ENCODE data around the gene SLC34A3. TPM values are rescaled to one million over a fixed set of nuclear protein-coding genes. Genes with fewer than 3 reads are reported as not detected.
A peak's percentile ranks its signal among the peaks of the same experiment; 100 is the strongest.
"Not testable (repeated sequence)": the region's sequence is repeated elsewhere in the genome, so short reads cannot be mapped to it uniquely, and the experiment has no call there.

Gene SLC34A3
- total RNA-seq, 2 donors from 2014 or later: not detected

DNA sequence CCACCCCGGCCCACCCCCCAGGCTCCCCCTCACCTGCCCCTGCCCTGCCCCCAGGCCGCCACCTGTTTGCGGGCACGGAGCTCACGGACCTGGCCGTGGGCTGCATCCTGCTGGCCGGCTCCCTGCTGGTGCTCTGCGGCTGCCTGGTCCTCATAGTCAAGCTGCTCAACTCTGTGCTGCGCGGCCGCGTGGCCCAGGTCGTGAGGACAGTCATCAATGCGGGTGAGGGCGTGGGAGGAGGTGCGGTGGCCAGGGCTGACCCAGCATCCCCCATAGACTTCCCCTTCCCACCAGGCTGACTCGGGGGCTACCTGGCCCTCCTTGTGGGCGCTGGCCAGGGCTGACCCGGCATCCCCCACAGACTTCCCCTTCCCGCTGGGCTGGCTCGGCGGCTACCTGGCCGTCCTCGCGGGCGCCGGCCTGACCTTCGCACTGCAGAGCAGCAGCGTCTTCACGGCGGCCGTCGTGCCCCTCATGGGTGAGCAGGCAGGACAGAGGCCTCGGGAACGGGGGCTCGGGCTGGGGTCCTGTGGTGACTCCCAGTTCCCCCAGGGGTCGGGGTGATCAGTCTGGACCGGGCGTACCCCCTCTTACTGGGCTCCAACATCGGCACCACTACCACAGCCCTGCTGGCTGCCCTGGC lies 3.5 kb downstream of the SLC34A3 start:
- Mint-ChIP-seq H3K9me3 (no peaks in the 10 kb centered on the region), H3K27me3 (peaks cover 0 to 6% of the 10 kb centered on the region in 2 donors), H3K4me1 (ENCODE audit: low read depth in 2 of 2) (peaks cover 5 to 6% of the 10 kb centered on the region in 2 donors), H3K27ac (no peak overlapping the region), H3K36me3 (no peaks in the 10 kb centered on the region), H3K4me3 (no peak overlapping the region)
- DNase-seq (ENCODE audit: low spot score) (no peak), ATAC-seq (no peak)

DNA sequence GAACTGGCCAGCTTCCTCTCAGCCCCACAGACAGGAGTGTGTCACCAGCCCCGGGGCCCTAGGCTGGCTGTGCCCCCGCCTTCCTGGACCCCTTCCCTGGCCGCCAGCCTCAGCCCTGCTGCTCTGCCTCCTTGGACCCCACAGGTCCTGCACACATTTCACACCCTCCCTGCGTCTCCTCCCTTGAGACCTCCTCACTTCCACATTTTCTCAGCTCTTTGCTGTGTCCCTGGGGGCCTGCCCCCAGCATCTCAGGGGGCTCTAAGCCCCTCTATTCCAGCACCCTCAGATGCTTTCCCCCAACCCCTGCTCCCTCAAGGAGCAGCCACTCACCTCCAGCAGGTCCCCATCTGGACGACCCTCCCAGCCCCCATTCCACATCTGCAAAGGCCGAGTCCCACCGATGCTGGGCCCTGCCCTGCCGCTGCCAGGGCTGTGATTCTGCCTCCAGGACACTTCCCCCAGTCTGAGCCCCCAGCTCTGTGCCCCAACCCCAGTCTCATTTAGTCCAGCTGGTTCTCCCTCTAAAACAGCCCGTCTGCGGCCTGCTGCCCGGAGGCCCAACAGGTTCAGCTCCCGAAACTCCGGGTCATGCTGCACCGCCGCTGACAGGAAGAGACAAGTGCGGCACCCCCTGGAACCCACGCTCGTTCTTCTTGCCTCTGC lies 4.2 kb downstream of the SLC34A3 start:
- H3K4me1 Mint-ChIP-seq (ENCODE audit: low read depth in 2 of 2): peaks cover 5 to 6% of the 10 kb centered on the region in 2 donors
- no peaks in the 10 kb centered on the region for H3K9me3 Mint-ChIP-seq
- no peak overlapping the region for H3K4me3 Mint-ChIP-seq
- DNase-seq (ENCODE audit: low spot score) (no peak), ATAC-seq (no peak)
- H3K27me3 Mint-ChIP-seq: peaks cover 0 to 6% of the 10 kb centered on the region in 2 donors
- H3K36me3 Mint-ChIP-seq: no peaks in the 10 kb centered on the region
- no peak overlapping the region for H3K27ac Mint-ChIP-seq

DNA sequence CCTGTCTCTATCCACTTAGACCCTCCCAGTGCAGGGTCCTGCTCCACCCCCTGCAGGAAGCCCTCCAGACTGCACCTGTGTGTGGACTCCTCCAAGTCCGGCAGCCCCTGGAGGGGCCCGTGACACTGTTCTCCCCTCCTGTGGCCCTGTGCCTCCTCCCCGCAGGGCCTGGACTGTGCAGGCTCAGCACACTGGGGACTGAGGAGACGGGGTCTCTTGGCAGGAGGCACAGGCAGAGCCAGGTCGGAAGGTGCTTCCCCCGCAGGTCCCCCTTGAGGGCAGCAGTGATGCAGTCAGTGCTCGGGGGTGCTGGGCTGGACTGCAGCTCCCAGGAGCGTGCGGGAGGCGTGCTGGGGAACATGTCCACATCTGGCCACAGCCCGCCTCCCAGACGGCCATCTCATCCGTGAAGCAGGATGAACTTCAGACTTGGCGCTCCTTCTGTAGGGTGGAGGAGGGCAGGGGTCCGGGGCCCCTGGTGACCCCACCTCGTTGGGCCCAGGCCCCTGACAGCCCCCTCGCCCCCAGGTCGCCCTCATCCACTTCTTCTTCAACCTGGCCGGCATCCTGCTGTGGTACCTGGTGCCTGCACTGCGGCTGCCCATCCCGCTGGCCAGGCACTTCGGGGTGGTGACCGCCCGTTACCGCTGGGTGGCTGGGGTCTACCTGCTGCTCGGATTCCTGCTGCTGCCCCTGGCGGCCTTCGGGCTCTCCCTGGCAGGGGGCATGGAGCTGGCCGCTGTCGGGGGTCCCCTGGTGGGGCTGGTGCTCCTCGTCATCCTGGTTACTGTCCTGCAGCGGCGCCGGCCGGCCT lies 4.9 kb downstream of the SLC34A3 start:
- Mint-ChIP-seq H3K4me3 (no peak overlapping the region), H3K9me3 (no peaks in the 10 kb centered on the region), H3K27me3 (peaks cover 0 to 6% of the 10 kb centered on the region in 2 donors), H3K27ac (no peak overlapping the region), H3K36me3 (no peaks in the 10 kb centered on the region), H3K4me1 (ENCODE audit: low read depth in 2 of 2) (peaks cover 5 to 6% of the 10 kb centered on the region in 2 donors)
- ATAC-seq (no peak), DNase-seq (ENCODE audit: low spot score) (no peak)

DNA sequence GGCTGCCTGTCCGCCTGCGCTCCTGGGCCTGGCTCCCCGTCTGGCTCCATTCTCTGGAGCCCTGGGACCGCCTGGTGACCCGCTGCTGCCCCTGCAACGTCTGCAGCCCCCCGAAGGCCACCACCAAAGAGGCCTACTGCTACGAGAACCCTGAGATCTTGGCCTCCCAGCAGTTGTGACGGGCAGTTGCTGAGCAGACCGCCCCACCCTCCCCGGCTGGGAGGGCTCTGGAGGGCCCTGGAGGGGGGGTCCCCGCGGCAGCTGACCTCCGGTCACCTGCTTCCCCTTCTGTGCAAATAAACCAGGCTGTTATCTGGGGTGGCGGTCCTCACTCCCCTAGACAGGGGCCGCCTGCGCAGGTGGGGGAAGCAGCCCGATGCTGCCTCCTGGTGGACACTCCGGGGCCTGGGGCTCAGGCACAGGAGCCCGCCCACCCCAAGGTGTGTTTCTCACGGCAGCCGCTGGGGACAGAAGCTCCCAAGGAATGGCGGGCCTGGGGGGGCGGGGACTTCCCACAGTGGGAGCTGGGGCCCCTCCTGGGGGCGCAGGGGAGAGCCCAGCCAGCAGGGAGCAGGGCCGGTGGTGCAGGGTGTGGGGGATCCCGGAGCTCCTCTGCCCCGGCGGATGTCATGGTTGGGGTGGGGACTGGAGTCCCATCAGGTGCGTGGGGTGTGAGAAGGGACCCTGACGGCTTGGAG lies 5.7 kb downstream of the SLC34A3 start:
- peak; percentile 87 for DNase-seq (ENCODE audit: low spot score)
- no peak overlapping the region for H3K27ac Mint-ChIP-seq

DNA sequence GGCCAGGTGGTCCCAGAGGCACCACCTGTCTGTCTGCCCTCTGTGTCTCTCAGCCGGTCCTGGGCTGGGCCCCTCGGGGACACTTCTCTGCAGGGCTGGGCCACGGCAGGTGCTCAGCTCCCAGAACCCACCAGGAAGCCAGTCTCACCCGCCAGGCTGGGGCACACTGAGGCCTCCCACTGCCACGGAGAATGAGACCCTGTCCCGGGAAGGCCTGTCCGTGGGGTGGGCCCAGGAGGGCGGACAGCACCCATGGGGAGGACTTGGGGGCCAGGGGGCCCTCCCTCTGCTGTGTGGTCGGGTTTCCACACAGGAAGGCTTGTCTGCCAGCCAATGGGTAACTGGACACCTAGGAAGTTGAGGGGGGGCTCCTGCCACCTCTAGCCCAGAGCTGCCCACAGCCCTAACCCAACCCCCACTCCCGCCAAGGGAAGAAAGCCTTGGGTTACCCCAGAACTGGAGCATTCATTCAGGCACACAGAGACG lies 6.3 kb downstream of the SLC34A3 start:
- peaks cover 5 to 9% of the 10 kb centered on the region in 2 donors for H3K4me1 Mint-ChIP-seq (ENCODE audit: low read depth in 2 of 2)
- H3K9me3 Mint-ChIP-seq: no peaks in the 10 kb centered on the region
- no peak for DNase-seq (ENCODE audit: low spot score)
- H3K4me3 Mint-ChIP-seq: no peak overlapping the region
- H3K27me3 Mint-ChIP-seq: peaks cover 0 to 6% of the 10 kb centered on the region in 2 donors
- H3K27ac Mint-ChIP-seq: no peak overlapping the region
- H3K36me3 Mint-ChIP-seq: no peaks in the 10 kb centered on the region
- ATAC-seq: no peak

More for the DNA sequence above, 5.7 kb downstream of the SLC34A3 start:
- ATAC-seq: peak; percentile 20 to 21
- no peaks in the 10 kb centered on the region for H3K36me3 Mint-ChIP-seq
- H3K27me3 Mint-ChIP-seq: peaks cover 0 to 6% of the 10 kb centered on the region in 2 donors
- H3K9me3 Mint-ChIP-seq: no peaks in the 10 kb centered on the region
- no peak overlapping the region for H3K4me3 Mint-ChIP-seq
- peaks cover 5 to 9% of the 10 kb centered on the region in 2 donors for H3K4me1 Mint-ChIP-seq (ENCODE audit: low read depth in 2 of 2)

DNA sequence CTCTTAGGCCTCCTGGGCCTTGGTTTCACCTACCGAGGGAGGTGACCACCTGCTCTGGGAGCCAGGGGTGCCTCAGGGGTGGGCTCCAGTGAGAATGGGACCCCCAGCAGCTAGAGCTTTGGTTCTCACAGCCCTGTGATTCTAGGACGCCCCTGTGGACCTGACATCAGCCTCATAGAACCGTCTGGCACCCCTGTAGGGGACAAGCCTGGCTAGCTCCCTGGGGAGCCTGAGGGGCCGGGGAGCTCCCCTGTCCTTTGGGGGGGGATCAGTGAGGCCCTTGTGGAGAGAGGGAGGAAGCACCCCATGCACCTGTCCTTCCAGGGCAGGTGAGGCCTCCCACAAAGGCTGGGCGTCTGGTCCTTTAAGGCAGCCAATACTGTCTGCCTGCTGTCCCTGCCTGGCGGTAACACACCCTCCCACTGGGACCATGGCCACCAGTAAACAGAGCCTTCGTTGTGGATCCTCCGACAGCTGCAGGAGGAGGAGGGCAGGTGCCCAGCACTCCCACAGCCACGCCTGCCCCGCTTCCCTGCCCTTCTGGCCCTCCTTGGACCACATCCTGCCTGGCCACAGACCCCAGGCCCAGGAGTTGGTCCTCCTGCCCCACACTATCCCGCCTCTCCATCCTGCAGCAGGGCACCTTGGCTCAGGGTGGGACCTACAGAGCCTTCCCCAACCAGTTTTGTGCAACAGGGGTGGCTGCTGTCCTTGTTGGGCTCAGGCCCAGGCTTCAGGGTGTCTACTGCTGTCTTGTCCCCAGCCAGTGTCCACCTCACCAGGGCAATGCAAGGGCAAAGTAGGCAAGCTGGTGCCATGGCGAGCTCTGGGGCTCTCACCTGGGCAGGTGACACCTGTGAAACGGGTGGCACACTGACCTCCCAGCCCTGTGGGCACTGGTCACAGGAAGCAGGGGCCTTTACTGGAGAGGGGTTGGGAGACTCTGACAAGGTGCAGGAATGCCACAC lies 7.3 kb downstream of the SLC34A3 start:
- H3K27me3 Mint-ChIP-seq: peaks cover 0 to 6% of the 10 kb centered on the region in 2 donors
- no peaks in the 10 kb centered on the region for H3K9me3 Mint-ChIP-seq
- peaks cover 5% of the 10 kb centered on the region for H3K36me3 Mint-ChIP-seq
- no peak for ATAC-seq
- no peak for DNase-seq (ENCODE audit: low spot score)
- no peak overlapping the region for H3K27ac Mint-ChIP-seq
- no peak overlapping the region for H3K4me3 Mint-ChIP-seq
- H3K4me1 Mint-ChIP-seq (ENCODE audit: low read depth in 2 of 2): peaks cover 10 to 18% of the 10 kb centered on the region in 2 donors

DNA sequence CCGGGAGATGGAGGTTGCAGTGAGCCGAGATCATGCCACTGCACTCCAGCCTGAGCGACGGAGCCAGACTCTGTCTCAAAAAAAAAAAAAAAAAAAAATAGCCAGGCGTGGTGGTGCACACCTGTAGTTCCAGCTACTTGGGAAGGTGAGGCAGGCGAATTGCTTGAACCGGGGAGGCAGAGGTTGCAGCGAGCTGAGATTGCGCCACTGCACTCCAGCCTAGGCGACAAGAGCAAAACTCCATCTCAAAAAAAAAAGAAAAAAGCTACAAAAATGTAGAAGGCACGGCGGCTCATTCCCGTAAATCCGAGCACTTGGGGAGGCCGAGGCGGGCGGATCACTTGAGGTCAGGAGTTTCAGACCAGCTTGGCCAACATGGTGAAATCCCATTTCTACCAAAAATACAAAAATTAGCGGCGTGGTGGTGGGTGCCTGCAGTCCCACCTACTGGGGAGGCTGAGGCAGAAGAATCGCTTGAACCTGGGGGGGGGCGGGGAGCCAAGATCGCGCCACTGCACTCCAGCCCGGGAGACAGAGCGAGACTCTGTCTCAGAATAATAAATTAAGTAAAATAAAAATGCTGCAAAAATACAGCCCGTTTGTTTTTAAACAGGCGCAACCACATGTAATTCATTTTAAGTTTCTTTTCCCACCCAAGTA lies 9.0 kb downstream of the SLC34A3 start:
- not testable (repeated sequence) for ATAC-seq; H3K36me3 Mint-ChIP-seq; H3K9me3 Mint-ChIP-seq; H3K27me3 Mint-ChIP-seq; DNase-seq (ENCODE audit: low spot score)
- H3K4me3 Mint-ChIP-seq: peak overlapping the region; percentile 68
- peaks cover 15 to 22% of the 10 kb centered on the region in 2 donors for H3K4me1 Mint-ChIP-seq (ENCODE audit: low read depth in 2 of 2)
- H3K27ac Mint-ChIP-seq: peak overlapping the region; percentile 30 to 39

DNA sequence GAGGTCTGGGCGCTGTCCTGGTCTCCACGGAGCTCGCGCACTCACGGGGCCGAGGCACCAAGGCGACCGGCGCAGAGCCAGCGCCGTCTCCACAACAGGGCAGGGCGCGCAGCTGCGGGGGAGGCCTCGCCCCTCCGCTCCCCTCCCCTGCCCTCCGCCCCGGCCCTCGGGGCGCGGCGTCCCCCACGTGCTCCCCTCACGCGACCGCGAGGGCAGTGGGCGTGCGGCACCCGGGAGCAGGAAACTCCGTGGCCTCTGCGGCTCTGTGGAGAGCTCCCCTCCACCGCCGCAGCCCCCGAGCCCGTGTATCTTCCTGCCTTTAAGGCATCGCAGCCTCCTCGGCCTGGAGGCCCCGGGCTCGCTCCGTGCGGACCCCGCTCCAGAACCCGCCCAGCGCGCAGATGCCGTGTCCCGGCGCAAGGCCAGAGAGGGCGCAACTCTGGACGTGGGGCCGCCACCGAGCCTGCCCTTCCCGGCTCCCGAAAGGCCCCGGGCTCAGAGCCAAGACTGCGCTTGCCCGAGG lies 9.7 kb downstream of the SLC34A3 start:
- H3K4me1 Mint-ChIP-seq (ENCODE audit: low read depth in 2 of 2): peaks cover 15 to 22% of the 10 kb centered on the region in 2 donors
- no peaks in the 10 kb centered on the region for H3K9me3 Mint-ChIP-seq
- peak overlapping the region; percentile 81 to 92 for H3K27ac Mint-ChIP-seq
- ATAC-seq (peak; percentile 1 to 41), DNase-seq (ENCODE audit: low spot score) (no peak)
- H3K4me3 Mint-ChIP-seq: peak overlapping the region; percentile 68
- H3K27me3 Mint-ChIP-seq: peaks cover 0 to under 1% of the 10 kb centered on the region in 2 donors
- H3K36me3 Mint-ChIP-seq: peaks cover 5% of the 10 kb centered on the region

DNA sequence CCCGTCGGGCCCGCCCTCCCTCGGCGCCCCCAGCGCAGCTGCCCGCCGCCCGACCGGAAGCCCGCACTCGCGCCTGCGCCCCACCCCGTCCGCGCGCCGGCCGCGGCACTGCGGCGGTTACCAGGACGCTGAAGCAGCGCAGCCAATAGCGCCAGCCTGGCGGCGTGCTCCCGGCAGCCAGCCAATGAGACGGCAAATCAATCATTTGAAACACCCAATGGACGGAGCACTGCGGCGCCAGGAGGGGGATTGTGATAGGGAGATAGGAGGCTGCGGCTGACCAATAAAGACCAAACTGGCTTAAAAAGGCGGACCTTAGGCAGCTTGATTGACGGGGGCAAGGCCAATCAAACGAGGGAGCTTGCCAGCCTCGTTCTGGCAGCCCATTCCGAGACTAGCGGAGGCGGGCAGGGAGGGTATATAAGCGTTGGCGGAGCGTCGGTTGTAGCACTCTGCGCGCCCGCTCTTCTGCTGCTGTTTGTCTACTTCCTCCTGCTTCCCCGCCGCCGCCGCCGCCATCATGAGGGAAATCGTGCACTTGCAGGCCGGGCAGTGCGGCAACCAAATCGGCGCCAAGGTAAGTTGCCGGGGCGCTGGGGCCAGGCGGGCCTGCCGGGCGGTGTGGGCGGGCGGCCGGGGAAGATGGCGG lies 10.3 kb downstream of the SLC34A3 start, which contains the start of gene TUBB4B:
TSS of gene TUBB4B (plus strand) at position 447 of the 649 bp plus-strand sequence. CDS start at position 521, 74 bp downstream.
- ATAC-seq: peak; percentile 85 to 87
- Mint-ChIP-seq H3K27ac (peak within 1 kb of the TSS; percentile 81 to 92), H3K4me3 (peak within 1 kb of the TSS; percentile 88)

DNA sequence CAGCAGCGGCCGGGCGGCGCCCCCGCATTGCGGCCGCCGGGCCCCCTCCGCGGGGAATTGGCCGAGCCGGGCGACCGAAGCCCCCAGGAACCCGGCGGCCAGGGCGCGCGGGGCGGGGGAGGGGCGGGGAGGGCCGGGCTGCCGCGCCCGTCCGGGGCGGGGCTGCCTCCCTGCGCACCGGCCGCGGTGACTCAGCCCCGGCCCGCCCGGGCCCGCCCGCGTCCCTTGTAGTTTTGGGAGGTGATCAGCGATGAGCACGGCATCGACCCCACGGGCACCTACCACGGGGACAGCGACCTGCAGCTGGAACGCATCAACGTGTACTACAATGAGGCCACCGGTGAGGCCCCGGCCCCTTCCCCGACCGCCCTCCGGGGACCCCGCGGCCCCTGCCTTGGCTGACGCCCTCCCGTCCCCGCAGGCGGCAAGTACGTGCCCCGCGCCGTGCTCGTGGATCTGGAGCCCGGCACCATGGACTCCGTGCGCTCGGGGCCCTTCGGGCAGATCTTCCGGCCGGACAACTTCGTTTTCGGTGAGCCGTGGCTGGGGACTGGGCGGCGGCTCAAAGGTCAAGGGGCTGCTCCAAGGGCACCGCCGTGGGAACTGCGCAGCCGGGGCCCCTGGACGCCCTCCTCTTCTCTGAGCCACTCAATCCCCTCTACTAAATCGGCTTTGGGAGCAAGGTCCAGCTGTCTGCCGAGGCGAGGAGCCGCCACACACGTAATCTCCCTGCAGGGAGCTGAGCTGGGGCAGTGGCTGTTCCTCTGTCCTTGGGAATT lies 11.0 kb downstream of the SLC34A3 start:
- Mint-ChIP-seq H3K27ac (peak overlapping the region; percentile 81 to 92), H3K9me3 (no peaks in the 10 kb centered on the region), H3K4me3 (peak overlapping the region; percentile 88), H3K27me3 (no peaks in the 10 kb centered on the region), H3K36me3 (peaks cover 5% of the 10 kb centered on the region), H3K4me1 (ENCODE audit: low read depth in 2 of 2) (peaks cover 15 to 22% of the 10 kb centered on the region in 2 donors)
- ATAC-seq (peak; percentile 51 to 67), DNase-seq (ENCODE audit: low spot score) (peak; percentile 86)

More for the DNA sequence above, 10.3 kb downstream of the SLC34A3 start, which contains the start of gene TUBB4B:
- Mint-ChIP-seq H3K9me3 (no peaks in the 10 kb centered on the region), H3K27me3 (no peaks in the 10 kb centered on the region), H3K36me3 (peaks cover 5% of the 10 kb centered on the region), H3K4me1 (ENCODE audit: low read depth in 2 of 2) (peaks cover 15 to 22% of the 10 kb centered on the region in 2 donors)
- peak; percentile 99 for DNase-seq (ENCODE audit: low spot score)

All from natural killer cell treated with Interleukin-12 subunit alpha and Interleukin-12 subunit beta and Interleukin-15 and Interleukin-18, amount 100 ng/mL, for 72 hours (primary cell).